Transverse colon (tissue), 4 donors: ENCODE results near the gene LGALS9.

Experiments used
- CTCF ChIP-seq, 5 experiments: fragments of 200-600 bp in 3 of 5; fragments of 450-650 bp in 2 of 5; sonication (generic) in 3 of 5; IDR thresholded peaks; 1 replicate in 2 of 5; 2 replicates in 3 of 5; pipeline ENCODE4 v1.5.1; 2016 to 2017; ENCODE audit warnings: antibody characterized with exemption in 5 of 5, inconsistent platforms in 3 of 5, mild to moderate bottlenecking in 2 of 5, moderate library complexity in 1 of 5
- POLR2A ChIP-seq: fragments of 450-650 bp; IDR thresholded peaks from one replicate; pipeline ENCODE4 v1.6.1; 2016; ENCODE audit warnings: antibody characterized with exemption, mild to moderate bottlenecking, moderate library complexity
- POLR2AphosphoS5 ChIP-seq, 3 donors: sonication (generic); formaldehyde crosslinking; IDR thresholded peaks; one replicate each; pipeline ENCODE4 v1.6.1; 2016; ENCODE audit warnings: antibody characterized with exemption in 3 of 3

- TF ChIP-seq CTCF (IDR thresholded peaks at IDR 0.05) (no peak), POLR2AphosphoS5 (IDR thresholded peaks at IDR 0.05) (no peak), POLR2A (no peak)
Observed at GRCh38 chr17:27620721-27621120, 10.3 kb upstream of the LGALS9 start.
